ENCODE measurements around the gene RPTN.

GRCh38 chr1:152109998-152110294 lies 49.1 kb downstream of the RPTN start:
- TF ChIP-seq POLR2A (IDR thresholded peaks at IDR 0.05; ENCODE audit: low read depth, low read length) (no peak), CEBPB (IDR thresholded peaks at IDR 0.05; ENCODE audit: low read depth, low read length) (no peak), MAZ (IDR thresholded peaks at IDR 0.05; ENCODE audit: borderline replicate concordance, low read depth, low read length) (no peak), BHLHE40 (IDR thresholded peaks at IDR 0.05; ENCODE audit: low read depth, low read length) (no peak), SMC3 (IDR thresholded peaks at IDR 0.05; ENCODE audit: low read depth, low read length) (no peak), CHD1 (IDR thresholded peaks at IDR 0.05; ENCODE audit: low read depth, low read length) (no peak), MAFK (IDR thresholded peaks at IDR 0.05; ENCODE audit: low read depth, low read length) (no peak), MXI1 (IDR thresholded peaks at IDR 0.05; ENCODE audit: borderline replicate concordance, low read depth, low read length) (no peak), RAD21 (IDR thresholded peaks at IDR 0.05; ENCODE audit: low read length) (no peak)
- TF ChIP-seq, protein P1, sequence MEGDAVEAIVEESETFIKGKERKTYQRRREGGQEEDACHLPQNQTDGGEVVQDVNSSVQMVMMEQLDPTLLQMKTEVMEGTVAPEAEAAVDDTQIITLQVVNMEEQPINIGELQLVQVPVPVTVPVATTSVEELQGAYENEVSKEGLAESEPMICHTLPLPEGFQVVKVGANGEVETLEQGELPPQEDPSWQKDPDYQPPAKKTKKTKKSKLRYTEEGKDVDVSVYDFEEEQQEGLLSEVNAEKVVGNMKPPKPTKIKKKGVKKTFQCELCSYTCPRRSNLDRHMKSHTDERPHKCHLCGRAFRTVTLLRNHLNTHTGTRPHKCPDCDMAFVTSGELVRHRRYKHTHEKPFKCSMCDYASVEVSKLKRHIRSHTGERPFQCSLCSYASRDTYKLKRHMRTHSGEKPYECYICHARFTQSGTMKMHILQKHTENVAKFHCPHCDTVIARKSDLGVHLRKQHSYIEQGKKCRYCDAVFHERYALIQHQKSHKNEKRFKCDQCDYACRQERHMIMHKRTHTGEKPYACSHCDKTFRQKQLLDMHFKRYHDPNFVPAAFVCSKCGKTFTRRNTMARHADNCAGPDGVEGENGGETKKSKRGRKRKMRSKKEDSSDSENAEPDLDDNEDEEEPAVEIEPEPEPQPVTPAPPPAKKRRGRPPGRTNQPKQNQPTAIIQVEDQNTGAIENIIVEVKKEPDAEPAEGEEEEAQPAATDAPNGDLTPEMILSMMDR (conservative IDR thresholded peaks at IDR 0.05; ENCODE audit: low read depth, low read length): no peak

Measured in IMR-90 (cell line).